ENCODE results near the gene CFAP410.

The CFAP410 gene

DNA sequence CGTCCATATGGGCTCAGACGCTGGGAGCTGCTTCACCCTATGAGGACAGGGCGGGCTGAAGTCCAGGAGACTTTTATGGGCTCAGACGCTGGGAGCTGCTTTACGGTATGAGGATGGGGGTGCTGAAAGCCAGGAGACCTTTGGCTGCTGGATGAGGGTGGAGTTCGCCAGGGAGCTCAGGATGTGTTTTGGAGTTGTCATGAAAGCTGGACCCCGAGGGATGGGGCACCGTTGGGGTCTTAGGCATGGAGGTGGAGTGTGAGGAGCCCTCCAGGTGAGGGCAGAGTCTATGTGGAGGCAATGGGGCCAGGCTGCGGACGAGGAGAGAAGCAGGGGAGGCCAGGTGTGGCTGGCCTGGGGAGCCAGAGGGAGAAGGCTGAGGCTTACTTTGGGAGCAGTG is 41.7 kb upstream of the CFAP410 start:
- no peak for TF ChIP-seq GLIS3 (CRISPR knock-in tag; IDR thresholded peaks at IDR 0.05)
- no peak for TF ChIP-seq ZFP30 (CRISPR knock-in tag; IDR thresholded peaks at IDR 0.05)
- TF ChIP-seq RARB (CRISPR knock-in tag; IDR thresholded peaks at IDR 0.05), result no peak
- TF ChIP-seq ZNF70 (CRISPR knock-in tag; IDR thresholded peaks at IDR 0.05), result no peak
- no peak for TF ChIP-seq BACH2 (CRISPR knock-in tag; IDR thresholded peaks at IDR 0.05; ENCODE audit: borderline replicate concordance)
- TF ChIP-seq PPARA (CRISPR knock-in tag; IDR thresholded peaks at IDR 0.05; ENCODE audit: borderline replicate concordance), result no peak
- no peak for TF ChIP-seq ZFP3 (CRISPR knock-in tag; IDR thresholded peaks at IDR 0.05)
- no peak for TF ChIP-seq SNAI2 (CRISPR knock-in tag; IDR thresholded peaks at IDR 0.05)
- no peak for TF ChIP-seq ZC3H10 (CRISPR knock-in tag; IDR thresholded peaks at IDR 0.05)
- no peak for TF ChIP-seq ZNF565 (CRISPR knock-in tag; conservative IDR thresholded peaks at IDR 0.05; ENCODE audit: low read depth)
- TF ChIP-seq ESRRG (CRISPR knock-in tag; IDR thresholded peaks at IDR 0.05), result no peak
- TF ChIP-seq, protein P1, sequence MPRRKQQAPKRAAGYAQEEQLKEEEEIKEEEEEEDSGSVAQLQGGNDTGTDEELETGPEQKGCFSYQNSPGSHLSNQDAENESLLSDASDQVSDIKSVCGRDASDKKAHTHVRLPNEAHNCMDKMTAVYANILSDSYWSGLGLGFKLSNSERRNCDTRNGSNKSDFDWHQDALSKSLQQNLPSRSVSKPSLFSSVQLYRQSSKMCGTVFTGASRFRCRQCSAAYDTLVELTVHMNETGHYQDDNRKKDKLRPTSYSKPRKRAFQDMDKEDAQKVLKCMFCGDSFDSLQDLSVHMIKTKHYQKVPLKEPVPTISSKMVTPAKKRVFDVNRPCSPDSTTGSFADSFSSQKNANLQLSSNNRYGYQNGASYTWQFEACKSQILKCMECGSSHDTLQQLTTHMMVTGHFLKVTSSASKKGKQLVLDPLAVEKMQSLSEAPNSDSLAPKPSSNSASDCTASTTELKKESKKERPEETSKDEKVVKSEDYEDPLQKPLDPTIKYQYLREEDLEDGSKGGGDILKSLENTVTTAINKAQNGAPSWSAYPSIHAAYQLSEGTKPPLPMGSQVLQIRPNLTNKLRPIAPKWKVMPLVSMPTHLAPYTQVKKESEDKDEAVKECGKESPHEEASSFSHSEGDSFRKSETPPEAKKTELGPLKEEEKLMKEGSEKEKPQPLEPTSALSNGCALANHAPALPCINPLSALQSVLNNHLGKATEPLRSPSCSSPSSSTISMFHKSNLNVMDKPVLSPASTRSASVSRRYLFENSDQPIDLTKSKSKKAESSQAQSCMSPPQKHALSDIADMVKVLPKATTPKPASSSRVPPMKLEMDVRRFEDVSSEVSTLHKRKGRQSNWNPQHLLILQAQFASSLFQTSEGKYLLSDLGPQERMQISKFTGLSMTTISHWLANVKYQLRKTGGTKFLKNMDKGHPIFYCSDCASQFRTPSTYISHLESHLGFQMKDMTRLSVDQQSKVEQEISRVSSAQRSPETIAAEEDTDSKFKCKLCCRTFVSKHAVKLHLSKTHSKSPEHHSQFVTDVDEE (CRISPR knock-in tag; IDR thresholded peaks at IDR 0.05), result no peak
- TF ChIP-seq, protein P2, sequence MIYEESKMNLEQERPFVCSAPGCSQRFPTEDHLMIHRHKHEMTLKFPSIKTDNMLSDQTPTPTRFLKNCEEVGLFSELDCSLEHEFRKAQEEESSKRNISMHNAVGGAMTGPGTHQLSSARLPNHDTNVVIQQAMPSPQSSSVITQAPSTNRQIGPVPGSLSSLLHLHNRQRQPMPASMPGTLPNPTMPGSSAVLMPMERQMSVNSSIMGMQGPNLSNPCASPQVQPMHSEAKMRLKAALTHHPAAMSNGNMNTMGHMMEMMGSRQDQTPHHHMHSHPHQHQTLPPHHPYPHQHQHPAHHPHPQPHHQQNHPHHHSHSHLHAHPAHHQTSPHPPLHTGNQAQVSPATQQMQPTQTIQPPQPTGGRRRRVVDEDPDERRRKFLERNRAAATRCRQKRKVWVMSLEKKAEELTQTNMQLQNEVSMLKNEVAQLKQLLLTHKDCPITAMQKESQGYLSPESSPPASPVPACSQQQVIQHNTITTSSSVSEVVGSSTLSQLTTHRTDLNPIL (CRISPR knock-in tag; IDR thresholded peaks at IDR 0.05; ENCODE audit: low read depth), result no peak
- TF ChIP-seq ARNTL (CRISPR knock-in tag; IDR thresholded peaks at IDR 0.05; ENCODE audit: borderline replicate concordance, low read depth), result no peak
- TF ChIP-seq ISL1 (CRISPR knock-in tag; IDR thresholded peaks at IDR 0.05), result no peak
- TF ChIP-seq ZNF8 (CRISPR knock-in tag; IDR thresholded peaks at IDR 0.05), result no peak
- ATAC-seq, result no peak

DNA sequence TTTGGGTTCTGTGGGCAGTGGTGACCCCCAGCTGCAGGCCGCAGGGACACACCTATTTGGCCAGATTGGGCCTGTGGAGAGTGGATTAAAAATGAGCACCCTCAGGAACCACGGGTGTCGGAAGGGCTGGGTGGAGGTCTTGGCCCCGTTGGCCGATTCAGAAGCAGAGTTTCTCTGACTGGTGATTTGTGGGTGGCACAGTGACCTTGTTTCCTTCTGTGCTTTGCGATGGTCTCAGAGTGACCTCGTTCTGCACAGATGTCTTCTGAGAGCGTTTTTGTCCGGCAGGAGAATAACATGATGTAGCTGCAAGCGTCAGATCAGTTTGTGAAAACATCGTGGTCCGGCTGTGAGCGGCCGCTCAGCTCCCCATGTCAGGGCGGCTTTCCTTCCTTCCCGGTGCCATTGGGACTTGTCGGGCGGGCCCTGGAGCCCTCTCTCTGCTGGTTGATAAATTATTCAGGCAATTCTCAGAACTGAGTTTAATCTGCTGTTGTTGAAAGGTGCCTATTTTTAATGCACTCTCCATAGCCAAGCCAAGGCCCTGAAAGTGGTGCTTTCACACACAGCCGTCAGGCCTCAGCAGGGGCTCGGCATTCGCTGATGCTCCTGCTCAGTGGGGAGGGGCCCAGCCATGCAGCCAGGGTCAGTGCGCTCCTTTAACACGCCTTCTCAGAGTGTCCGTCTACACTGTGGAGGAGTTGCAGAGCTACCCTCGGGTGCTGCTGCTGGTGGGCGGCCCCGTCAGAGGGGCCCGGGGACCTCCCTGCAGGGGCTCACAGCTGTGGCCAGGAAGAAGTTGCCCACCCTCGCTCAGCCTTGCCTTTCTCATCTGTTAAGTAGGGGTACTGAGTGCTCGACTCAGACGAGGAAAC is 41.0 kb upstream of the CFAP410 start:
- no peak for ATAC-seq
- TF ChIP-seq ZNF565 (CRISPR knock-in tag; conservative IDR thresholded peaks at IDR 0.05; ENCODE audit: low read depth) (no peak), ISL1 (CRISPR knock-in tag; IDR thresholded peaks at IDR 0.05) (no peak), BACH2 (CRISPR knock-in tag; IDR thresholded peaks at IDR 0.05; ENCODE audit: borderline replicate concordance) (no peak), PPARA (CRISPR knock-in tag; IDR thresholded peaks at IDR 0.05; ENCODE audit: borderline replicate concordance) (no peak), OSR1 (CRISPR knock-in tag; IDR thresholded peaks at IDR 0.05) (no peak), SNAI2 (CRISPR knock-in tag; IDR thresholded peaks at IDR 0.05) (no peak), TCF4 (CRISPR knock-in tag; IDR thresholded peaks at IDR 0.05; ENCODE audit: borderline replicate concordance) (no peak), ZC3H10 (CRISPR knock-in tag; IDR thresholded peaks at IDR 0.05) (no peak), ZNF8 (CRISPR knock-in tag; IDR thresholded peaks at IDR 0.05) (no peak), RARB (CRISPR knock-in tag; IDR thresholded peaks at IDR 0.05) (no peak), ESRRG (CRISPR knock-in tag; IDR thresholded peaks at IDR 0.05) (no peak), TOX (CRISPR knock-in tag; IDR thresholded peaks at IDR 0.05; ENCODE audit: borderline replicate concordance) (no peak), ZNF70 (CRISPR knock-in tag; IDR thresholded peaks at IDR 0.05) (no peak), ARNTL (CRISPR knock-in tag; IDR thresholded peaks at IDR 0.05; ENCODE audit: borderline replicate concordance, low read depth) (no peak), ZFP30 (CRISPR knock-in tag; IDR thresholded peaks at IDR 0.05) (no peak)
- TF ChIP-seq, protein P3, sequence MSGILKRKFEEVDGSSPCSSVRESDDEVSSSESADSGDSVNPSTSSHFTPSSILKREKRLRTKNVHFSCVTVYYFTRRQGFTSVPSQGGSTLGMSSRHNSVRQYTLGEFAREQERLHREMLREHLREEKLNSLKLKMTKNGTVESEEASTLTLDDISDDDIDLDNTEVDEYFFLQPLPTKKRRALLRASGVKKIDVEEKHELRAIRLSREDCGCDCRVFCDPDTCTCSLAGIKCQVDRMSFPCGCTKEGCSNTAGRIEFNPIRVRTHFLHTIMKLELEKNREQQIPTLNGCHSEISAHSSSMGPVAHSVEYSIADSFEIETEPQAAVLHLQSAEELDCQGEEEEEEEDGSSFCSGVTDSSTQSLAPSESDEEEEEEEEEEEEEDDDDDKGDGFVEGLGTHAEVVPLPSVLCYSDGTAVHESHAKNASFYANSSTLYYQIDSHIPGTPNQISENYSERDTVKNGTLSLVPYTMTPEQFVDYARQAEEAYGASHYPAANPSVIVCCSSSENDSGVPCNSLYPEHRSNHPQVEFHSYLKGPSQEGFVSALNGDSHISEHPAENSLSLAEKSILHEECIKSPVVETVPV (CRISPR knock-in tag; IDR thresholded peaks at IDR 0.05), result no peak
- TF ChIP-seq, protein P4, sequence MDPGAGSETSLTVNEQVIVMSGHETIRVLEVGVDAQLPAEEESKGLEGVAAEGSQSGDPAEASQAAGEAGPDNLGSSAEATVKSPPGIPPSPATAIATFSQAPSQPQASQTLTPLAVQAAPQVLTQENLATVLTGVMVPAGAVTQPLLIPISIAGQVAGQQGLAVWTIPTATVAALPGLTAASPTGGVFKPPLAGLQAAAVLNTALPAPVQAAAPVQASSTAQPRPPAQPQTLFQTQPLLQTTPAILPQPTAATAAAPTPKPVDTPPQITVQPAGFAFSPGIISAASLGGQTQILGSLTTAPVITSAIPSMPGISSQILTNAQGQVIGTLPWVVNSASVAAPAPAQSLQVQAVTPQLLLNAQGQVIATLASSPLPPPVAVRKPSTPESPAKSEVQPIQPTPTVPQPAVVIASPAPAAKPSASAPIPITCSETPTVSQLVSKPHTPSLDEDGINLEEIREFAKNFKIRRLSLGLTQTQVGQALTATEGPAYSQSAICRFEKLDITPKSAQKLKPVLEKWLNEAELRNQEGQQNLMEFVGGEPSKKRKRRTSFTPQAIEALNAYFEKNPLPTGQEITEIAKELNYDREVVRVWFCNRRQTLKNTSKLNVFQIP (CRISPR knock-in tag; IDR thresholded peaks at IDR 0.05; ENCODE audit: borderline replicate concordance, low read depth), result no peak
- TF ChIP-seq, protein P2 (CRISPR knock-in tag; IDR thresholded peaks at IDR 0.05; ENCODE audit: low read depth), result no peak
- TF ChIP-seq, protein P1 (CRISPR knock-in tag; IDR thresholded peaks at IDR 0.05), result no peak
- TF ChIP-seq, protein P5, sequence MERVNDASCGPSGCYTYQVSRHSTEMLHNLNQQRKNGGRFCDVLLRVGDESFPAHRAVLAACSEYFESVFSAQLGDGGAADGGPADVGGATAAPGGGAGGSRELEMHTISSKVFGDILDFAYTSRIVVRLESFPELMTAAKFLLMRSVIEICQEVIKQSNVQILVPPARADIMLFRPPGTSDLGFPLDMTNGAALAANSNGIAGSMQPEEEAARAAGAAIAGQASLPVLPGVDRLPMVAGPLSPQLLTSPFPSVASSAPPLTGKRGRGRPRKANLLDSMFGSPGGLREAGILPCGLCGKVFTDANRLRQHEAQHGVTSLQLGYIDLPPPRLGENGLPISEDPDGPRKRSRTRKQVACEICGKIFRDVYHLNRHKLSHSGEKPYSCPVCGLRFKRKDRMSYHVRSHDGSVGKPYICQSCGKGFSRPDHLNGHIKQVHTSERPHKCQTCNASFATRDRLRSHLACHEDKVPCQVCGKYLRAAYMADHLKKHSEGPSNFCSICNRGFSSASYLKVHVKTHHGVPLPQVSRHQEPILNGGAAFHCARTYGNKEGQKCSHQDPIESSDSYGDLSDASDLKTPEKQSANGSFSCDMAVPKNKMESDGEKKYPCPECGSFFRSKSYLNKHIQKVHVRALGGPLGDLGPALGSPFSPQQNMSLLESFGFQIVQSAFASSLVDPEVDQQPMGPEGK (CRISPR knock-in tag; IDR thresholded peaks at IDR 0.05; ENCODE audit: borderline replicate concordance), result no peak
